Mucosa of stomach (tissue), 1 donor: Measurements from ENCODE around the gene MPP3.

Experiments used
- H3K27me3 ChIP-seq: one replicate; pipeline ENCODE4 v1.7.0; 2013; ENCODE audit warnings: mild to moderate bottlenecking, low read length; ENCODE audit not compliant: control insufficient read depth, insufficient read depth
- H3K36me3 ChIP-seq: one replicate; pipeline ENCODE4 v1.7.0; 2013; ENCODE audit warnings: low read length; ENCODE audit not compliant: control insufficient read depth, insufficient read depth
- H3K4me1 ChIP-seq: one replicate; pipeline ENCODE4 v1.7.0; 2013; ENCODE audit warnings: mild to moderate bottlenecking, low read length; ENCODE audit not compliant: control insufficient read depth, insufficient read depth
- H3K4me3 ChIP-seq: one replicate; pipeline ENCODE4 v1.7.0; 2013; ENCODE audit warnings: low read length
- H3K9ac ChIP-seq: one replicate; pipeline ENCODE4 v1.7.0; 2013; ENCODE audit warnings: mild to moderate bottlenecking, low read length, moderate library complexity
- H3K9me3 ChIP-seq: one replicate; pipeline ENCODE4 v1.7.0; 2013; ENCODE audit warnings: mild to moderate bottlenecking, low read length, moderate library complexity; ENCODE audit not compliant: control insufficient read depth
- donor health status: Pancreatic carcinoma.

The MPP3 gene

GRCh38 chr17:43771463-43771862 is 61.5 kb downstream of the MPP3 start:
- Histone ChIP-seq H3K9me3 (no peaks in the 10 kb centered on the region), H3K4me1 (peaks cover 46% of the 10 kb centered on the region), H3K9ac (no peak overlapping the region), H3K27me3 (no peaks in the 10 kb centered on the region), H3K36me3 (peaks cover 20% of the 10 kb centered on the region), H3K4me3 (no peak overlapping the region)

GRCh38 chr17:43770957-43771356 is 62.0 kb downstream of the MPP3 start:
- H3K9ac ChIP-seq = no peak overlapping the region
- H3K27me3 ChIP-seq = no peaks in the 10 kb centered on the region
- no peak overlapping the region for H3K4me3 ChIP-seq
- peaks cover 42% of the 10 kb centered on the region for H3K4me1 ChIP-seq
- H3K9me3 ChIP-seq = no peaks in the 10 kb centered on the region
- H3K36me3 ChIP-seq = peaks cover 20% of the 10 kb centered on the region

GRCh38 chr17:43769859-43770258 is 63.1 kb downstream of the MPP3 start:
- no peaks in the 10 kb centered on the region for H3K9me3 ChIP-seq
- peaks cover 42% of the 10 kb centered on the region for H3K4me1 ChIP-seq
- no peak overlapping the region for H3K9ac ChIP-seq
- no peak overlapping the region for H3K4me3 ChIP-seq
- H3K36me3 ChIP-seq = peaks cover 19% of the 10 kb centered on the region
- no peaks in the 10 kb centered on the region for H3K27me3 ChIP-seq

GRCh38 chr17:43769426-43769825 is 63.5 kb downstream of the MPP3 start:
- Histone ChIP-seq H3K9me3 (no peaks in the 10 kb centered on the region), H3K4me3 (no peak overlapping the region), H3K9ac (no peak overlapping the region), H3K36me3 (peaks cover 16% of the 10 kb centered on the region), H3K4me1 (peaks cover 38% of the 10 kb centered on the region), H3K27me3 (no peaks in the 10 kb centered on the region)

GRCh38 chr17:43768943-43769342 is 64.0 kb downstream of the MPP3 start:
- Histone ChIP-seq H3K4me1 (peaks cover 38% of the 10 kb centered on the region), H3K4me3 (no peak overlapping the region), H3K9ac (no peak overlapping the region), H3K9me3 (no peaks in the 10 kb centered on the region), H3K36me3 (peaks cover 16% of the 10 kb centered on the region), H3K27me3 (no peaks in the 10 kb centered on the region)

- Histone ChIP-seq H3K36me3 (peaks cover 16% of the 10 kb centered on the region), H3K27me3 (no peaks in the 10 kb centered on the region), H3K4me1 (peaks cover 36% of the 10 kb centered on the region), H3K9me3 (no peaks in the 10 kb centered on the region), H3K4me3 (no peak overlapping the region), H3K9ac (no peak overlapping the region)
Measured at GRCh38 chr17:43768382-43768781, 64.6 kb downstream of the MPP3 start.

- Histone ChIP-seq H3K27me3 (no peaks in the 10 kb centered on the region), H3K4me3 (no peak overlapping the region), H3K9ac (no peak overlapping the region), H3K9me3 (no peaks in the 10 kb centered on the region), H3K36me3 (peaks cover 15% of the 10 kb centered on the region), H3K4me1 (peaks cover 29% of the 10 kb centered on the region)
Measured at GRCh38 chr17:43767713-43768059, 65.3 kb downstream of the MPP3 start.

GRCh38 chr17:43767053-43767712 is 65.8 kb downstream of the MPP3 start:
- peaks cover 10% of the 10 kb centered on the region for H3K36me3 ChIP-seq
- no peak overlapping the region for H3K4me3 ChIP-seq
- no peak overlapping the region for H3K9ac ChIP-seq
- no peaks in the 10 kb centered on the region for H3K9me3 ChIP-seq
- H3K27me3 ChIP-seq = no peaks in the 10 kb centered on the region
- H3K4me1 ChIP-seq = peaks cover 24% of the 10 kb centered on the region

GRCh38 chr17:43766413-43767052 is 66.4 kb downstream of the MPP3 start:
- Histone ChIP-seq H3K36me3 (peaks cover 7% of the 10 kb centered on the region), H3K27me3 (no peaks in the 10 kb centered on the region), H3K9ac (no peak overlapping the region), H3K4me1 (peaks cover 18% of the 10 kb centered on the region), H3K4me3 (no peak overlapping the region), H3K9me3 (no peaks in the 10 kb centered on the region)

- Histone ChIP-seq H3K4me3 (no peak overlapping the region), H3K36me3 (no peaks in the 10 kb centered on the region), H3K9ac (no peak overlapping the region), H3K27me3 (peaks cover 26% of the 10 kb centered on the region), H3K4me1 (peaks cover under 1% of the 10 kb centered on the region), H3K9me3 (no peaks in the 10 kb centered on the region)
Measured at GRCh38 chr17:43760254-43760852, 72.6 kb downstream of the MPP3 start.

GRCh38 chr17:43759836-43760235 is 73.1 kb downstream of the MPP3 start:
- Histone ChIP-seq H3K4me1 (peaks cover 5% of the 10 kb centered on the region), H3K36me3 (no peaks in the 10 kb centered on the region), H3K9ac (no peak overlapping the region), H3K27me3 (peaks cover 31% of the 10 kb centered on the region), H3K9me3 (no peaks in the 10 kb centered on the region), H3K4me3 (no peak overlapping the region)

GRCh38 chr17:43758497-43759174 is 74.3 kb downstream of the MPP3 start, which contains the start of gene SOST:
Gene SOST (minus strand): TSS chr17:43758791. CDS start chr17:43758741, 50 bp downstream.
- Histone ChIP-seq H3K27me3 (peaks cover 39% of the 10 kb centered on the region), H3K4me3 (no peak within 1 kb of the TSS), H3K4me1 (peaks cover 6% of the 10 kb centered on the region), H3K9me3 (no peaks in the 10 kb centered on the region), H3K36me3 (no peaks in the 10 kb centered on the region), H3K9ac (no peak within 1 kb of the TSS)
